Stimulated activated CD8-positive, alpha-beta memory T cell treated with anti-CD3 and anti-CD28 coated beads, Interleukin-12 subunit alpha, Interleukin-12 subunit beta, amount 100 ng/mL, for 24 hours (primary cell): ENCODE measurements around the gene ZCCHC7.

Experiments
- DNase-seq: peaks from one replicate; pipeline ENCODE4 v3.0.0-alpha.2; 2020; ENCODE audit errors: extremely low read depth

ZCCHC7 gene

GRCh38 chr9:37405350-37405749 lies 285.0 kb downstream of the ZCCHC7 start:
- DNase-seq: no peak

DNA sequence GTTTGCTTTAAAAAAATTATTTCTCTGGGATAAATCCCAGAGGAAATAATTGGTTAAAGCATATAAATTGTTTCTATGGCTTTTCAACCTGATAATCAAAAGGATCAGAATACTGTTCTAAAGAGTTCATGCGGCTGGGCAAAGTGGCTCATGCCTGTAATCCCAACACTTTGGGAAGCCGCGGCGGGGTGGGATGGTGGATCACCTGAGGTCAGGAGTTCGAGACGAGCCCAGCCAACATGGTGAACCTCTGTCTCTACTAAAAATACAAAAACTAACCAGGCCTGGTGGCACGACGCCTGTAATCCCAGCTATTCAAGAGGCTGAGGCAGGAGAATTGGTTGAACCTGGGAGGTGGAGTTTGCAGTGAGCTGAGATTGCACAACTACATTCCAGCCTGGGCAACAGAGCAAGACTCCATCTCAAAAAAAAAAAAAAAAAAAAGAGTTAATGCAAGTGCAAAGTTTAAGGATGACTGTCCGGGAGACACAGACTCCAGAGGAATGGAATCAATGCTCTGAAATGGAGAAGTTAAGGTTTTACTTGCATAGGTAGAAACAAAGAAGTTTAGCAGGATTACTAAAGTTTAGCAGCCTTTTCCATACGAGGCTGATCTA lies 285.5 kb downstream of the ZCCHC7 start:
- DNase-seq: no peak

DNA sequence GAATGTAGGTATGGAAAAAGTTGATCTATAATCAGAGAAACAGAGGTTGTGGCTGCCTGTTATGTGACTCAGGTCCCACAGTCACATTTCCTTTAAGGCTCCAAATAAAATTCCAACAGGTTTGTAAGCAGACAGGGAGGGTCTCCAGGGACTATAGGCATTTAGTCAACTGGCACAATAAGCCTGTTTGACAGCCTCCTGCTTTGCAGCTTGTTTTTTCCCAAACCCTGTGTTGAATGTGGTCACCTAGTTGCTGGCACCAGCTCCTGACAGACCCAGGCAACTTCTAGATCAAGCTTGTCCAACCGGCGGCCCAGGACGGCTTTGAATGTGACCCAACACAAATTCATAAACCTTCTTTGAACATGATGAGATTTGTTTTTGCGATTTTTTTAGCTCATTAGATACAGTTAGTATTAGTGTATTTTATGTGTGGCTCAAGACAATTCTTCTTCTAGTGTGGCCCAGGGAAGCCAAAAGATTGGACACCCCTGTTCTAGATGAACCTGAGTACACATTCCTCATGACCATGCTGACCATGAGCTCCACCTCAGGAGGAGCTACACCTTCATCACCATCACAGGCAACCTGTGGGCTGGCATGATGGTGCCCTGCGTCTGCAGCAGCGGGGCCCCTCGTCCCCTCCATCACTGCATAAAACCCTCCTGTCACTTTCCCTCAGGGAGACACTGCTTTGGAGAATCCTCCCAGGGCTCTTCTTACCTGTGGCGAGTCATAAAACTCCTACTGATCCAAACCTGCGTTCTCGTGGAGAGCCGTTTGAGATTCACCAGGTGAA lies 286.4 kb downstream of the ZCCHC7 start:
- no peak for DNase-seq

- DNase-seq: no peak
Measured at GRCh38 chr9:37407468-37407867, 287.1 kb downstream of the ZCCHC7 start.
